B cell (primary cell): ENCODE data around the gene BRSK2. TPM values are rescaled to one million over a fixed set of nuclear protein-coding genes. Genes with fewer than 3 reads are reported as not detected.

Experiments used
- ATAC-seq: fragments of 200-7000 bp; cut with Tn5 transposase; one replicate; pipeline ENCODE4 v1.10.0; 2021; ENCODE audit warnings: low read depth, mild to moderate bottlenecking, moderate number of reproducible peaks, moderate library complexity
- CTCF ChIA-PET: fragments of 350-600 bp; sonication (Branson Sonifier 250); formaldehyde crosslinking; loops from one replicate; lab custom pipeline; 2021; ENCODE audit warnings: antibody characterized with exemption, inconsistent platforms; lab: Charles Lee
- POLR2A ChIA-PET: fragments of 350-600 bp; sonication (Branson Sonifier 250); formaldehyde crosslinking; loops from one replicate; lab custom pipeline; 2021; ENCODE audit warnings: antibody characterized with exemption; lab: Charles Lee
- DNase-seq: peaks from one replicate; pipeline ENCODE4 v3.0.0; 2013
- H2AFZ ChIP-seq: 2 replicates; pipeline ENCODE4 v1.6.1; 2012; ENCODE audit warnings: mild to moderate bottlenecking, low read depth, low read length; ENCODE audit not compliant: insufficient read depth, poor library complexity, severe bottlenecking
- H3K27ac ChIP-seq, 2 donors: 1 replicate in 1 of 2; 2 replicates in 1 of 2; pipeline ENCODE4 v1.5.1; 2012 to 2013; ENCODE audit warnings: low read length in 2 of 2, mild to moderate bottlenecking in 2 of 2, moderate library complexity in 1 of 2
- H3K27me3 ChIP-seq, 4 experiments: fragments of 200-600 bp in 1 of 4; sonication (generic) in 1 of 4; replicated peaks in 1 of 4; 1 replicate in 2 of 4; 2 replicates in 2 of 4; pipeline versions ENCODE4 v1.6.1 to v1.7.0; 2013 to 2016; ENCODE audit warnings: low read length in 3 of 4, mild to moderate bottlenecking in 2 of 4, mixed read lengths in 1 of 4, moderate library complexity in 1 of 4; ENCODE audit not compliant: insufficient read depth in 4 of 4, control insufficient read depth in 3 of 4; ENCODE audit errors: control extremely low read depth in 1 of 4
- H3K36me3 ChIP-seq, 2 experiments: replicated peaks in 1 of 2; 1 replicate in 1 of 2; 2 replicates in 1 of 2; pipeline versions ENCODE4 v1.6.1 to v1.7.1; 2013; ENCODE audit warnings: low read length in 1 of 2; ENCODE audit not compliant: insufficient read depth in 2 of 2, control insufficient read depth in 1 of 2; ENCODE audit errors: control extremely low read depth in 1 of 2, extremely low read depth in 1 of 2
- H3K4me1 ChIP-seq, 2 donors: fragments of 200-600 bp in 1 of 2; sonication (generic) in 1 of 2; 1 replicate in 1 of 2; 2 replicates in 1 of 2; pipeline versions ENCODE4 v1.5.1 to v1.6.1; 2013 to 2017; ENCODE audit warnings: low read length in 2 of 2; ENCODE audit not compliant: control insufficient read depth in 2 of 2, insufficient read depth in 2 of 2
- H3K4me2 ChIP-seq: replicated peaks from 2 replicates; pipeline ENCODE3; 2012; ENCODE audit warnings: mild to moderate bottlenecking, low read depth, low read length; ENCODE audit not compliant: poor library complexity, severe bottlenecking
- H3K4me3 ChIP-seq, 5 experiments: fragments of 200-600 bp in 1 of 5; sonication (generic) in 1 of 5; 1 replicate in 3 of 5; 2 replicates in 2 of 5; pipeline versions ENCODE4 v1.5.1 to v1.7.0; 2011 to 2016; ENCODE audit warnings: low read length in 4 of 5, mild to moderate bottlenecking in 4 of 5, low read depth in 2 of 5, control low read depth in 1 of 5, moderate library complexity in 1 of 5; ENCODE audit not compliant: insufficient read depth in 1 of 5; ENCODE audit errors: control extremely low read depth in 1 of 5, extremely low read depth in 1 of 5
- H3K79me2 ChIP-seq: fragments of 200-600 bp; sonication (generic); one replicate; pipeline ENCODE4 v1.6.0; 2016; ENCODE audit warnings: low read length; ENCODE audit not compliant: control insufficient read depth, insufficient read depth
- H3K9ac ChIP-seq: fragments of 200-600 bp; sonication (generic); 2 replicates; pipeline ENCODE4 v1.6.1; 2017; ENCODE audit warnings: mild to moderate bottlenecking, low read length, moderate library complexity
- H3K9me3 ChIP-seq, 3 donors: one replicate each; pipeline versions ENCODE4 v1.6.1 to v1.7.1; 2013; ENCODE audit warnings: low read length in 2 of 3; ENCODE audit not compliant: control insufficient read depth in 2 of 3, insufficient read depth in 1 of 3; ENCODE audit errors: control extremely low read depth in 1 of 3
- H4K20me1 ChIP-seq: 2 replicates; pipeline ENCODE4 v1.6.0; 2012; ENCODE audit warnings: mild to moderate bottlenecking, low read length; ENCODE audit not compliant: insufficient read depth, control insufficient read depth, poor library complexity, severe bottlenecking
- H3K27ac Mint-ChIP-seq: one replicate; pipeline ENCODE4 v1.8.0; 2021; ENCODE audit warnings: mixed read lengths
- H3K27me3 Mint-ChIP-seq: one replicate; pipeline ENCODE4 v1.8.0; 2021; ENCODE audit warnings: mixed read lengths
- H3K4me1 Mint-ChIP-seq: one replicate; pipeline ENCODE4 v1.8.0; 2021; ENCODE audit warnings: mixed read lengths
- H3K4me3 Mint-ChIP-seq: one replicate; pipeline ENCODE4 v1.8.0; 2021; ENCODE audit warnings: mixed read lengths
- H3K9me3 Mint-ChIP-seq: one replicate; pipeline ENCODE4 v1.8.0; 2022; ENCODE audit warnings: mixed read lengths; ENCODE audit not compliant: insufficient read depth
- CTCF ChIP-seq: fragments of 200-600 bp; IDR thresholded peaks from one replicate; pipeline ENCODE4 v1.8.0; 2022; ENCODE audit warnings: antibody characterized with exemption, mild to moderate bottlenecking
- EZH2 ChIP-seq: IDR thresholded peaks from 2 replicates; pipeline ENCODE4 v1.6.1; 2012; ENCODE audit warnings: borderline replicate concordance, low read depth, mild to moderate bottlenecking, moderate library complexity, low read length; ENCODE audit not compliant: insufficient read depth, poor library complexity, severe bottlenecking
- WGBS: methylation state at CpG from one replicate; pipeline ENCODE4 v1.1.5; 2013; ENCODE audit warnings: missing lambda C conversion rate; ENCODE audit not compliant: insufficient coverage; 5-methylcytosine and 5-hydroxymethylcytosine counted together
- intact Hi-C: fragments of 100-400 bp; cut with micrococcal nuclease; formaldehyde crosslinking; loops from one replicate; pipeline ENCODE4 v1.10.0; 2022
- polyA plus RNA-seq: library from polyadenylated mRNA; depleted of rRNA; stranded (reverse); fragments of >200 nt; gene quantifications from 2 replicates; pipeline ENCODE4 v1.2.3, GENCODE V29; 2012
- total RNA-seq, 2 donors: library from RNA; stranded (reverse); fragments of 120-200 nt in 1 of 2; gene quantifications; 1 replicate in 1 of 2; 2 replicates in 1 of 2; pipeline versions ENCODE4 v1.2.3 to v1.2.4, GENCODE V29; 2013 to 2022

BRSK2 gene
- total and polyA plus RNA-seq, 2 donors (not counting 1 experiment from before 2014, with no cell fraction given), result 0.51 to 0.79 TPM

- intact Hi-C loops, result no loop called here
These were observed 111.9 kb downstream of the BRSK2 start for GRCh38 chr11:1501421-1502167.

More at GRCh38 chr11:1501421-1502167, 111.9 kb downstream of the BRSK2 start:
- no peaks in the 10 kb centered on the region for H3K27me3 ChIP-seq
- Mint-ChIP-seq H3K27ac (no peak overlapping the region), H3K27me3 (no peaks in the 10 kb centered on the region), H3K4me3 (no peak overlapping the region), H3K4me1 (peaks cover 31% of the 10 kb centered on the region), H3K9me3 (no peaks in the 10 kb centered on the region)
- 97% methylated on average over 20 of the region's 25 CpGs for WGBS
- TF ChIP-seq EZH2, result no peak
- no peak for TF ChIP-seq CTCF
- peaks cover 99% of the 10 kb centered on the region for H4K20me1 ChIP-seq
- no peak overlapping the region for H3K27ac ChIP-seq
- H3K9ac ChIP-seq, result no peak overlapping the region
- H3K36me3 ChIP-seq, result peaks cover 0 to 10% of the 10 kb centered on the region in 2 experiments
- peaks cover 0 to 13% (median 0%) of the 10 kb centered on the region in 3 donors for H3K9me3 ChIP-seq
- H3K79me2 ChIP-seq, result peaks cover 98% of the 10 kb centered on the region
- ChIA-PET CTCF (no interaction called here), POLR2A (no interaction called here)
- DNase-seq (no peak), ATAC-seq (no peak)
- H3K4me1 ChIP-seq, result peaks cover under 1 to 3% of the 10 kb centered on the region in 2 donors
- H3K4me3 ChIP-seq, result no peak overlapping the region
- H3K4me2 ChIP-seq, result no peak overlapping the region
- no peak overlapping the region for H2AFZ ChIP-seq
